HG03575 (cell line): ENCODE results near the gene CHPF.

Experiments used
- ATAC-seq: cut with Tn5 transposase; IDR thresholded peaks from one replicate; pipeline ENCODE4 v1.9.1; 2021; ENCODE audit not compliant: unreplicated experiment, insufficient number of reproducible peaks, low FRiP score; ENCODE audit errors: extremely low read depth

CHPF gene

GRCh38 chr2:219507581-219508443 lies 35.8 kb downstream of the CHPF start:
- no peak for ATAC-seq

GRCh38 chr2:219506802-219507526 lies 36.6 kb downstream of the CHPF start:
- no peak for ATAC-seq

- ATAC-seq, result no peak
Observed at GRCh38 chr2:219506153-219506801, 37.3 kb downstream of the CHPF start.

- no peak for ATAC-seq
Observed at GRCh38 chr2:219505585-219505984, 38.0 kb downstream of the CHPF start.

GRCh38 chr2:219502618-219503017 lies 41.0 kb downstream of the CHPF start:
- no peak for ATAC-seq

- no peak for ATAC-seq
Observed at GRCh38 chr2:219501849-219502248, 41.8 kb downstream of the CHPF start.

GRCh38 chr2:219500135-219500534 lies 43.5 kb downstream of the CHPF start:
- ATAC-seq, result no peak

GRCh38 chr2:219499555-219499954 lies 44.1 kb downstream of the CHPF start:
- no peak for ATAC-seq

- no peak for ATAC-seq
Observed at GRCh38 chr2:219499058-219499307, 44.6 kb downstream of the CHPF start.

GRCh38 chr2:219498280-219499057 lies 45.1 kb downstream of the CHPF start, which contains the start of gene GMPPA:
Gene GMPPA (plus strand): TSS chr2:219498891. CDS start chr2:219499976, 1,085 bp downstream.
- peak; percentile 95 for ATAC-seq

- no peak for ATAC-seq
Observed at GRCh38 chr2:219497495-219498279, 45.9 kb downstream of the CHPF start.

GRCh38 chr2:219496825-219497494 lies 46.6 kb downstream of the CHPF start:
- no peak for ATAC-seq

GRCh38 chr2:219496247-219496824 lies 47.3 kb downstream of the CHPF start:
- no peak for ATAC-seq

- no peak for ATAC-seq
Observed at GRCh38 chr2:219495531-219496122, 48.0 kb downstream of the CHPF start.

GRCh38 chr2:219494952-219495530 lies 48.6 kb downstream of the CHPF start:
- ATAC-seq, result no peak

- ATAC-seq, result no peak
Observed at GRCh38 chr2:219493086-219493485, 50.5 kb downstream of the CHPF start.

GRCh38 chr2:219492575-219492974 lies 51.0 kb downstream of the CHPF start:
- no peak for ATAC-seq
